HEK293 (cell line): ENCODE results near the gene EEF1A2.

Source experiments
- GFI1B ChIP-seq: fragments of 450-650 bp; formaldehyde crosslinking; IDR thresholded peaks from 2 replicates; pipeline ENCODE4 v1.5.1; 2016; ENCODE audit warnings: missing biosample characterization, missing genetic modification characterization
- MEIS1 ChIP-seq: sonication (generic); formaldehyde crosslinking; IDR thresholded peaks from 2 replicates; pipeline ENCODE4 v1.8.1; 2022; ENCODE audit warnings: missing genetic modification reagents, mild to moderate bottlenecking, borderline replicate concordance
- PBX3 ChIP-seq: sonication (generic); formaldehyde crosslinking; IDR thresholded peaks from 2 replicates; pipeline ENCODE4 v1.8.1; 2022; ENCODE audit warnings: mild to moderate bottlenecking, moderate library complexity, missing genetic modification reagents
- PRDM10 ChIP-seq: fragments of 450-650 bp; formaldehyde crosslinking; IDR thresholded peaks from 2 replicates; pipeline ENCODE4 v1.5.1; 2016; ENCODE audit warnings: missing biosample characterization, missing genetic modification characterization
- SP2 ChIP-seq: fragments of 450-650 bp; formaldehyde crosslinking; IDR thresholded peaks from 2 replicates; pipeline ENCODE4 v1.5.1; 2016; ENCODE audit warnings: missing biosample characterization, missing genetic modification characterization
- ZBTB10 ChIP-seq: fragments of 450-650 bp; formaldehyde crosslinking; IDR thresholded peaks from 2 replicates; pipeline ENCODE4 v1.5.1; 2016; ENCODE audit warnings: missing biosample characterization, missing genetic modification characterization
- ZNF148 ChIP-seq: fragments of 450-650 bp; formaldehyde crosslinking; IDR thresholded peaks from 2 replicates; pipeline ENCODE4 v1.5.0; 2017; ENCODE audit warnings: missing biosample characterization, missing genetic modification characterization, borderline replicate concordance
- ZNF280D ChIP-seq: fragments of 450-650 bp; formaldehyde crosslinking; IDR thresholded peaks from 2 replicates; pipeline ENCODE4 v1.5.1; 2016; ENCODE audit warnings: missing biosample characterization, missing genetic modification characterization
- ZNF324 ChIP-seq: fragments of 450-650 bp; formaldehyde crosslinking; IDR thresholded peaks from 2 replicates; pipeline ENCODE4 v1.5.1; 2016; ENCODE audit warnings: missing biosample characterization, missing genetic modification characterization
- ZNF391 ChIP-seq: fragments of 450-650 bp; formaldehyde crosslinking; IDR thresholded peaks from 2 replicates; pipeline ENCODE4 v1.5.1; 2016; ENCODE audit warnings: low read depth, missing biosample characterization, missing genetic modification characterization, borderline replicate concordance
- ZNF449 ChIP-seq: fragments of 450-650 bp; formaldehyde crosslinking; IDR thresholded peaks from 2 replicates; pipeline ENCODE4 v1.5.1; 2017; ENCODE audit warnings: missing biosample characterization, mild to moderate bottlenecking, missing genetic modification characterization, moderate library complexity
- ZNF510 ChIP-seq: fragments of 450-650 bp; formaldehyde crosslinking; IDR thresholded peaks from 2 replicates; pipeline ENCODE4 v1.5.1; 2018; ENCODE audit warnings: mild to moderate bottlenecking, missing genetic modification characterization, missing biosample characterization; ENCODE audit not compliant: insufficient replicate concordance
- ZNF544 ChIP-seq: fragments of 450-650 bp; formaldehyde crosslinking; IDR thresholded peaks from 2 replicates; pipeline ENCODE4 v1.5.0; 2017; ENCODE audit warnings: missing biosample characterization, missing genetic modification characterization
- ZNF549 ChIP-seq: fragments of 450-650 bp; IDR thresholded peaks from 2 replicates; pipeline ENCODE4 v1.5.1; 2018; ENCODE audit warnings: missing biosample characterization, missing genetic modification characterization, mild to moderate bottlenecking, inconsistent platforms, moderate library complexity
- ZNF626 ChIP-seq: fragments of 450-650 bp; sonication (Bioruptor Pico); formaldehyde crosslinking; IDR thresholded peaks from 2 replicates; pipeline ENCODE4 v1.5.1; 2018; ENCODE audit warnings: missing biosample characterization, missing genetic modification characterization, inconsistent platforms
- ZNF704 ChIP-seq: fragments of 450-650 bp; formaldehyde crosslinking; IDR thresholded peaks from 2 replicates; pipeline ENCODE4 v1.5.1; 2016; ENCODE audit warnings: missing biosample characterization, missing genetic modification characterization
- ZNF791 ChIP-seq: fragments of 450-650 bp; formaldehyde crosslinking; IDR thresholded peaks from 2 replicates; pipeline ENCODE4 v1.5.1; 2016; ENCODE audit warnings: missing biosample characterization, missing genetic modification characterization
- ZSCAN23 ChIP-seq: fragments of 450-650 bp; formaldehyde crosslinking; IDR thresholded peaks from 2 replicates; pipeline ENCODE4 v1.5.1; 2016; ENCODE audit warnings: missing biosample characterization, missing genetic modification characterization
- ZXDB ChIP-seq: fragments of 450-650 bp; formaldehyde crosslinking; IDR thresholded peaks from 2 replicates; pipeline ENCODE4 v1.5.1; 2016; ENCODE audit warnings: missing biosample characterization, missing genetic modification characterization

EEF1A2 gene

GRCh38 chr20:63497946-63498935, 642 bp downstream of the EEF1A2 start (continued):
- TF ChIP-seq MEIS1 (CRISPR knock-in tag) = no peak
- TF ChIP-seq SP2 (tag by site-specific recombination) = peak; percentile 39; the same call in 1 of the 2 replicates
- TF ChIP-seq GFI1B (tag by site-specific recombination) = no peak
- TF ChIP-seq ZNF391 (tag by site-specific recombination) = no peak
- peak; percentile 98 for TF ChIP-seq ZBTB10 (tag by site-specific recombination)
- TF ChIP-seq ZNF791 (tag by site-specific recombination) = no peak
- TF ChIP-seq ZSCAN23 = no peak
- TF ChIP-seq ZNF280D (tag by site-specific recombination) = no peak
- TF ChIP-seq ZNF704 = no peak
- TF ChIP-seq ZNF324 (tag by site-specific recombination) = peak; percentile 25; the same call in 1 of the 2 replicates
- 0 out of 2 replicates have a peak, but pooled peaks have one; percentile 28 for TF ChIP-seq ZXDB (tag by site-specific recombination)
- TF ChIP-seq ZNF549 (tag by site-specific recombination) = no peak
- no peak for TF ChIP-seq PBX3 (CRISPR knock-in tag)
- no peak for TF ChIP-seq ZNF148 (tag by site-specific recombination)
- no peak for TF ChIP-seq ZNF626 (tag by site-specific recombination)
- peak; percentile 46; the same call in 1 of the 2 replicates for TF ChIP-seq ZNF449 (tag by site-specific recombination)
- no peak for TF ChIP-seq ZNF510 (tag by site-specific recombination)
- TF ChIP-seq PRDM10 (tag by site-specific recombination) = peak; percentile 31
- no peak for TF ChIP-seq ZNF544 (tag by site-specific recombination)
